WERI-Rb-1 (cell line): ENCODE results near the gene SNX22.

Experiments used
- DNase-seq: peaks from one replicate; pipeline ENCODE4 v3.0.0-alpha.2; 2020
- H3K27ac ChIP-seq: fragments of 250-450 bp; sonication (Bioruptor Pico); 2 replicates; pipeline ENCODE4 v1.5.1; 2020; ENCODE audit warnings: mild to moderate bottlenecking, moderate library complexity
- H3K27me3 ChIP-seq: fragments of 250-450 bp; sonication (Bioruptor Pico); 2 replicates; pipeline ENCODE4 v1.5.1; 2021; ENCODE audit warnings: mild to moderate bottlenecking, low read depth, moderate library complexity; ENCODE audit not compliant: insufficient read depth, severe bottlenecking
- H3K36me3 ChIP-seq: fragments of 250-450 bp; sonication (Bioruptor Pico); 2 replicates; pipeline ENCODE4 v1.5.1; 2020; ENCODE audit warnings: mild to moderate bottlenecking, moderate library complexity
- H3K4me3 ChIP-seq: 2 replicates; pipeline ENCODE4 v1.5.1; 2011; ENCODE audit warnings: low read depth, mild to moderate bottlenecking, control low read depth, low read length
- H3K9me3 ChIP-seq: fragments of 250-450 bp; sonication (Bioruptor Pico); 2 replicates; pipeline ENCODE4 v1.5.1; 2021; ENCODE audit warnings: mild to moderate bottlenecking, moderate library complexity; ENCODE audit not compliant: severe bottlenecking
- CTCF ChIP-seq: IDR thresholded peaks from 2 replicates; pipeline ENCODE4 v1.5.1; 2011; ENCODE audit warnings: low read depth, mild to moderate bottlenecking, control low read depth, inconsistent platforms, low read length

SNX22 gene

GRCh38 chr15:64138331-64138941 lies 13.1 kb upstream of the SNX22 start:
- no peak for DNase-seq
- Histone ChIP-seq H3K9me3 (no peaks in the 10 kb centered on the region), H3K36me3 (peaks cover 52% of the 10 kb centered on the region), H3K27ac (no peak overlapping the region), H3K27me3 (no peaks in the 10 kb centered on the region), H3K4me3 (no peak overlapping the region)
- no peak for TF ChIP-seq CTCF

GRCh38 chr15:64141798-64142512 lies 9.6 kb upstream of the SNX22 start:
- Histone ChIP-seq H3K27me3 (no peaks in the 10 kb centered on the region), H3K4me3 (no peak overlapping the region), H3K27ac (no peak overlapping the region), H3K9me3 (no peaks in the 10 kb centered on the region), H3K36me3 (peaks cover 19% of the 10 kb centered on the region)
- no peak for DNase-seq
- no peak for TF ChIP-seq CTCF

- Histone ChIP-seq H3K36me3 (peaks cover 9% of the 10 kb centered on the region), H3K4me3 (no peak overlapping the region), H3K27me3 (no peaks in the 10 kb centered on the region), H3K27ac (no peak overlapping the region), H3K9me3 (no peaks in the 10 kb centered on the region)
- TF ChIP-seq CTCF = no peak
- no peak for DNase-seq
Measured at GRCh38 chr15:64143276-64143675, 8.3 kb upstream of the SNX22 start.

- H3K4me3 ChIP-seq = no peak overlapping the region
- H3K27ac ChIP-seq = no peak overlapping the region
- H3K36me3 ChIP-seq = peaks cover 9% of the 10 kb centered on the region
- no peak for TF ChIP-seq CTCF
- H3K9me3 ChIP-seq = no peaks in the 10 kb centered on the region
- DNase-seq = no peak
- no peaks in the 10 kb centered on the region for H3K27me3 ChIP-seq
Measured at GRCh38 chr15:64144192-64144564, 7.4 kb upstream of the SNX22 start.

- Histone ChIP-seq H3K27ac (no peak overlapping the region), H3K27me3 (no peaks in the 10 kb centered on the region), H3K9me3 (no peaks in the 10 kb centered on the region), H3K36me3 (peaks cover 9% of the 10 kb centered on the region), H3K4me3 (no peak overlapping the region)
- TF ChIP-seq CTCF = no peak
- no peak for DNase-seq
Measured at GRCh38 chr15:64144565-64145281, 6.8 kb upstream of the SNX22 start.
